HCT116 (cell line): ENCODE data around the gene FNDC5.

Source experiments
- EZH2 ChIP-seq: fragments of 200-600 bp; sonication (generic); IDR thresholded peaks from 2 replicates; pipeline ENCODE4 v1.6.1; 2017; ENCODE audit warnings: antibody characterized with exemption, mixed run types
- EZH2phosphoT487 ChIP-seq: fragments of 200-600 bp; IDR thresholded peaks from 2 replicates; pipeline ENCODE4 v1.6.1; 2018; ENCODE audit warnings: antibody characterized with exemption, borderline replicate concordance
- POLR2A ChIP-seq: IDR thresholded peaks from 2 replicates; pipeline ENCODE4 v1.7.0; 2011; ENCODE audit warnings: borderline replicate concordance; ENCODE audit not compliant: insufficient read depth, insufficient read length; ENCODE audit errors: extremely low read depth
- YY1 ChIP-seq: IDR thresholded peaks from 2 replicates; pipeline ENCODE4 v1.6.1; 2011; ENCODE audit warnings: low read length, low read depth, moderate library complexity, mild to moderate bottlenecking; ENCODE audit not compliant: insufficient replicate concordance; ENCODE audit errors: extremely low read depth
- TF ChIP-seq, protein P1 (sequence below), 3 experiments: fragments of 200-600 bp in 1 of 3; sonication (generic) in 1 of 3; IDR thresholded peaks in 2 of 3; conservative IDR thresholded peaks in 1 of 3; 2 replicates each; pipeline ENCODE4 v1.5.1; 2012 to 2017; ENCODE audit warnings: low read depth in 2 of 3, low read length in 2 of 3, antibody characterized with exemption in 1 of 3, borderline replicate concordance in 1 of 3, control low read depth in 1 of 3, mild to moderate bottlenecking in 1 of 3, mixed read lengths in 1 of 3, mixed run types in 1 of 3, moderate library complexity in 1 of 3; ENCODE audit not compliant: insufficient read depth in 1 of 3
- TF ChIP-seq, protein P2 (sequence below): IDR thresholded peaks from 2 replicates; pipeline ENCODE4 v1.6.1; 2012; ENCODE audit warnings: low read depth

GRCh38 chr1:32903991-32904785 lies 33.5 kb upstream of the FNDC5 start:
- TF ChIP-seq, protein P1, sequence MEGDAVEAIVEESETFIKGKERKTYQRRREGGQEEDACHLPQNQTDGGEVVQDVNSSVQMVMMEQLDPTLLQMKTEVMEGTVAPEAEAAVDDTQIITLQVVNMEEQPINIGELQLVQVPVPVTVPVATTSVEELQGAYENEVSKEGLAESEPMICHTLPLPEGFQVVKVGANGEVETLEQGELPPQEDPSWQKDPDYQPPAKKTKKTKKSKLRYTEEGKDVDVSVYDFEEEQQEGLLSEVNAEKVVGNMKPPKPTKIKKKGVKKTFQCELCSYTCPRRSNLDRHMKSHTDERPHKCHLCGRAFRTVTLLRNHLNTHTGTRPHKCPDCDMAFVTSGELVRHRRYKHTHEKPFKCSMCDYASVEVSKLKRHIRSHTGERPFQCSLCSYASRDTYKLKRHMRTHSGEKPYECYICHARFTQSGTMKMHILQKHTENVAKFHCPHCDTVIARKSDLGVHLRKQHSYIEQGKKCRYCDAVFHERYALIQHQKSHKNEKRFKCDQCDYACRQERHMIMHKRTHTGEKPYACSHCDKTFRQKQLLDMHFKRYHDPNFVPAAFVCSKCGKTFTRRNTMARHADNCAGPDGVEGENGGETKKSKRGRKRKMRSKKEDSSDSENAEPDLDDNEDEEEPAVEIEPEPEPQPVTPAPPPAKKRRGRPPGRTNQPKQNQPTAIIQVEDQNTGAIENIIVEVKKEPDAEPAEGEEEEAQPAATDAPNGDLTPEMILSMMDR (IDR thresholded peaks at IDR 0.05 in 2 of 3, conservative IDR thresholded peaks at IDR 0.05 in 1 of 3; ENCODE audit: borderline replicate concordance in 1 of 3, insufficient read depth in 1 of 3, low read depth in 2 of 3, low read length in 2 of 3) = no peak
- TF ChIP-seq, protein P2, sequence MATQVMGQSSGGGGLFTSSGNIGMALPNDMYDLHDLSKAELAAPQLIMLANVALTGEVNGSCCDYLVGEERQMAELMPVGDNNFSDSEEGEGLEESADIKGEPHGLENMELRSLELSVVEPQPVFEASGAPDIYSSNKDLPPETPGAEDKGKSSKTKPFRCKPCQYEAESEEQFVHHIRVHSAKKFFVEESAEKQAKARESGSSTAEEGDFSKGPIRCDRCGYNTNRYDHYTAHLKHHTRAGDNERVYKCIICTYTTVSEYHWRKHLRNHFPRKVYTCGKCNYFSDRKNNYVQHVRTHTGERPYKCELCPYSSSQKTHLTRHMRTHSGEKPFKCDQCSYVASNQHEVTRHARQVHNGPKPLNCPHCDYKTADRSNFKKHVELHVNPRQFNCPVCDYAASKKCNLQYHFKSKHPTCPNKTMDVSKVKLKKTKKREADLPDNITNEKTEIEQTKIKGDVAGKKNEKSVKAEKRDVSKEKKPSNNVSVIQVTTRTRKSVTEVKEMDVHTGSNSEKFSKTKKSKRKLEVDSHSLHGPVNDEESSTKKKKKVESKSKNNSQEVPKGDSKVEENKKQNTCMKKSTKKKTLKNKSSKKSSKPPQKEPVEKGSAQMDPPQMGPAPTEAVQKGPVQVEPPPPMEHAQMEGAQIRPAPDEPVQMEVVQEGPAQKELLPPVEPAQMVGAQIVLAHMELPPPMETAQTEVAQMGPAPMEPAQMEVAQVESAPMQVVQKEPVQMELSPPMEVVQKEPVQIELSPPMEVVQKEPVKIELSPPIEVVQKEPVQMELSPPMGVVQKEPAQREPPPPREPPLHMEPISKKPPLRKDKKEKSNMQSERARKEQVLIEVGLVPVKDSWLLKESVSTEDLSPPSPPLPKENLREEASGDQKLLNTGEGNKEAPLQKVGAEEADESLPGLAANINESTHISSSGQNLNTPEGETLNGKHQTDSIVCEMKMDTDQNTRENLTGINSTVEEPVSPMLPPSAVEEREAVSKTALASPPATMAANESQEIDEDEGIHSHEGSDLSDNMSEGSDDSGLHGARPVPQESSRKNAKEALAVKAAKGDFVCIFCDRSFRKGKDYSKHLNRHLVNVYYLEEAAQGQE = no peak
- no peak for TF ChIP-seq EZH2phosphoT487
- TF ChIP-seq POLR2A = no peak
- no peak for TF ChIP-seq YY1
- no peak for TF ChIP-seq EZH2
